Panc1 (cell line): ENCODE measurements around the gene CLK3. TPM values are rescaled to one million over a fixed set of nuclear protein-coding genes. Genes with fewer than 3 reads are reported as not detected.

Source experiments
- ATAC-seq: fragments of 200-7000 bp; cut with Tn5 transposase; 2 replicates; pipeline ENCODE4 v1.9.1; 2020; ENCODE audit warnings: mild to moderate bottlenecking, moderate library complexity
- BruUV-seq: library from RNA; stranded (reverse); fragments of 400-500 nt; replicated peaks from 2 replicates; lab custom pipeline; 2021; lab: Mats Ljungman, UMichigan
- CTCF ChIA-PET: fragments of 300-600 bp; sonication (Branson Sonifier 250); formaldehyde crosslinking; loops from one replicate; lab custom pipeline; 2022; ENCODE audit warnings: antibody characterized with exemption; lab: Charles Lee
- POLR2A ChIA-PET: fragments of 300-600 bp; sonication (Branson Sonifier 250); formaldehyde crosslinking; loops from one replicate; lab custom pipeline; 2022; ENCODE audit warnings: antibody characterized with exemption; lab: Charles Lee
- DNase-seq: peaks from one replicate; pipeline ENCODE4 v3.0.0-alpha.2; 2010; ENCODE audit warnings: low read depth, low spot score
- H3K27ac ChIP-seq: 2 replicates; pipeline ENCODE4 v1.5.1; 2011; ENCODE audit warnings: mild to moderate bottlenecking, low read length, inconsistent platforms
- H3K27me3 ChIP-seq: fragments of 200-500 bp; sonication (Bioruptor generic); 2 replicates; pipeline ENCODE4 v1.6.0; 2014; ENCODE audit warnings: low read length, inconsistent platforms; ENCODE audit not compliant: control insufficient read depth, insufficient read depth
- H3K36me3 ChIP-seq: fragments of 200-500 bp; sonication (Bioruptor generic); 2 replicates; pipeline ENCODE4 v1.5.1; 2014; ENCODE audit warnings: inconsistent platforms, mild to moderate bottlenecking, low read length, moderate library complexity; ENCODE audit not compliant: control insufficient read depth, insufficient read depth
- H3K4me1 ChIP-seq: 2 replicates; pipeline ENCODE4 v1.5.1; 2011; ENCODE audit warnings: inconsistent platforms, mild to moderate bottlenecking, low read length, moderate library complexity; ENCODE audit not compliant: control insufficient read depth, insufficient read depth
- H3K4me3 ChIP-seq, 2 experiments: 2 replicates each; pipeline ENCODE4 v1.5.1; 2011 to 2012; ENCODE audit warnings: low read depth in 2 of 2, low read length in 2 of 2, mild to moderate bottlenecking in 2 of 2, inconsistent platforms in 1 of 2, moderate library complexity in 1 of 2
- H3K9me3 ChIP-seq: fragments of 200-500 bp; sonication (Bioruptor generic); 2 replicates; pipeline ENCODE4 v1.5.1; 2014; ENCODE audit warnings: low read depth, mild to moderate bottlenecking, inconsistent platforms, low read length, moderate library complexity; ENCODE audit not compliant: control insufficient read depth, insufficient read depth
- CTCF ChIP-seq: fragments of 450-650 bp; IDR thresholded peaks from 2 replicates; pipeline ENCODE4 v1.5.1; 2017; ENCODE audit warnings: mild to moderate bottlenecking
- POLR2AphosphoS5 ChIP-seq: IDR thresholded peaks from 2 replicates; pipeline ENCODE4 v1.6.1; 2012; ENCODE audit warnings: mild to moderate bottlenecking, low read depth, low read length, moderate library complexity
- SIN3A ChIP-seq: IDR thresholded peaks from 2 replicates; pipeline ENCODE4 v1.6.1; 2012; ENCODE audit warnings: low read depth, mild to moderate bottlenecking, low read length, moderate library complexity, borderline replicate concordance; ENCODE audit not compliant: insufficient read depth
- TCF7L2 ChIP-seq: IDR thresholded peaks from 2 replicates; pipeline ENCODE4 v1.6.1; 2011; ENCODE audit warnings: mild to moderate bottlenecking, low read depth, low read length, inconsistent platforms
- in situ Hi-C: cut with HindIII; loops from 2 replicates; pipeline ENCODE4 v1.10.0; 2016; ENCODE audit warnings: low sequenced_read_pairs, low pct_unique_long_range_greater_than_20kb
- intact Hi-C: fragments of 100-400 bp; cut with micrococcal nuclease; formaldehyde crosslinking; loops from one replicate; pipeline ENCODE4 v1.10.0; 2022; ENCODE audit not compliant: unreplicated experiment
- total RNA-seq: library from RNA; stranded (reverse); gene quantifications from one replicate; pipeline ENCODE4 v1.2.1, GENCODE V29; 2021; ENCODE audit not compliant: unreplicated experiment
- TF ChIP-seq, protein P1 (sequence below), 2 experiments: IDR thresholded peaks; 2 replicates each; pipeline ENCODE4 v1.6.1; 2011 to 2012; ENCODE audit warnings: low read depth in 2 of 2, control low read depth in 1 of 2, low read length in 1 of 2, mild to moderate bottlenecking in 1 of 2, moderate library complexity in 1 of 2; ENCODE audit not compliant: insufficient read depth in 1 of 2

CLK3 gene
- total RNA-seq, 1 experiment from 2014 or later: 69.8 TPM

GRCh38 chr15:74620636-74621545 lies 5.3 kb downstream of the CLK3 start:
- H3K9me3 ChIP-seq: no peaks in the 10 kb centered on the region
- BruUV-seq: no TSS peak
- intact Hi-C loops (no loop called here), in situ Hi-C loops (no loop called here)
- ATAC-seq: peak; percentile 88
- no peaks in the 10 kb centered on the region for H3K27me3 ChIP-seq
- H3K4me1 ChIP-seq: peaks cover 21% of the 10 kb centered on the region
- DNase-seq: peak; percentile 64
- ChIA-PET CTCF (interaction anchor here (0.5 to 2.1 kb wide), 8 partner anchors 11 to 176 kb away, joined by 3 to 10 read pairs (median 3); partner anchors contain the start of gene CYP1A1), POLR2A (no interaction called here)
- no peak overlapping the region for H3K4me3 ChIP-seq
- TF ChIP-seq, protein P1, sequence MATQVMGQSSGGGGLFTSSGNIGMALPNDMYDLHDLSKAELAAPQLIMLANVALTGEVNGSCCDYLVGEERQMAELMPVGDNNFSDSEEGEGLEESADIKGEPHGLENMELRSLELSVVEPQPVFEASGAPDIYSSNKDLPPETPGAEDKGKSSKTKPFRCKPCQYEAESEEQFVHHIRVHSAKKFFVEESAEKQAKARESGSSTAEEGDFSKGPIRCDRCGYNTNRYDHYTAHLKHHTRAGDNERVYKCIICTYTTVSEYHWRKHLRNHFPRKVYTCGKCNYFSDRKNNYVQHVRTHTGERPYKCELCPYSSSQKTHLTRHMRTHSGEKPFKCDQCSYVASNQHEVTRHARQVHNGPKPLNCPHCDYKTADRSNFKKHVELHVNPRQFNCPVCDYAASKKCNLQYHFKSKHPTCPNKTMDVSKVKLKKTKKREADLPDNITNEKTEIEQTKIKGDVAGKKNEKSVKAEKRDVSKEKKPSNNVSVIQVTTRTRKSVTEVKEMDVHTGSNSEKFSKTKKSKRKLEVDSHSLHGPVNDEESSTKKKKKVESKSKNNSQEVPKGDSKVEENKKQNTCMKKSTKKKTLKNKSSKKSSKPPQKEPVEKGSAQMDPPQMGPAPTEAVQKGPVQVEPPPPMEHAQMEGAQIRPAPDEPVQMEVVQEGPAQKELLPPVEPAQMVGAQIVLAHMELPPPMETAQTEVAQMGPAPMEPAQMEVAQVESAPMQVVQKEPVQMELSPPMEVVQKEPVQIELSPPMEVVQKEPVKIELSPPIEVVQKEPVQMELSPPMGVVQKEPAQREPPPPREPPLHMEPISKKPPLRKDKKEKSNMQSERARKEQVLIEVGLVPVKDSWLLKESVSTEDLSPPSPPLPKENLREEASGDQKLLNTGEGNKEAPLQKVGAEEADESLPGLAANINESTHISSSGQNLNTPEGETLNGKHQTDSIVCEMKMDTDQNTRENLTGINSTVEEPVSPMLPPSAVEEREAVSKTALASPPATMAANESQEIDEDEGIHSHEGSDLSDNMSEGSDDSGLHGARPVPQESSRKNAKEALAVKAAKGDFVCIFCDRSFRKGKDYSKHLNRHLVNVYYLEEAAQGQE (IDR thresholded peaks at IDR 0.05; ENCODE audit: insufficient read depth in 1 of 2, low read depth in 2 of 2, low read length in 1 of 2): 0 out of 4 replicates have a peak, but pooled peaks of 1 of the 2 experiments have one; percentile 18
- TF ChIP-seq TCF7L2 (no peak), SIN3A (no peak), CTCF (peak; percentile 98), POLR2AphosphoS5 (no peak)
- H3K27ac ChIP-seq: no peak overlapping the region; the same call in 1 of the 2 replicates
- H3K36me3 ChIP-seq: peaks cover 25% of the 10 kb centered on the region

GRCh38 chr15:74621546-74621920 lies 5.9 kb downstream of the CLK3 start:
- peaks cover 30% of the 10 kb centered on the region for H3K36me3 ChIP-seq
- TF ChIP-seq, protein P1 (IDR thresholded peaks at IDR 0.05; ENCODE audit: insufficient read depth in 1 of 2, low read depth in 2 of 2, low read length in 1 of 2): 0 out of 4 replicates have a peak, but pooled peaks of 1 of the 2 experiments have one; percentile 5
- no peak for TF ChIP-seq POLR2AphosphoS5
- no peaks in the 10 kb centered on the region for H3K27me3 ChIP-seq
- no peak for DNase-seq
- no TSS peak for BruUV-seq
- H3K9me3 ChIP-seq: no peaks in the 10 kb centered on the region
- H3K4me1 ChIP-seq: peaks cover 21% of the 10 kb centered on the region
- intact Hi-C loops: no loop called here
- no peak for ATAC-seq
- ChIA-PET CTCF (interaction anchor here (0.5 to 2.1 kb wide), 8 partner anchors 10 to 176 kb away, joined by 3 to 10 read pairs (median 3); partner anchors contain the start of gene CYP1A1), POLR2A (no interaction called here)
- H3K4me3 ChIP-seq: no peak overlapping the region
- H3K27ac ChIP-seq: no peak overlapping the region; the same call in 1 of the 2 replicates
- in situ Hi-C loops: no loop called here
